Hepatocyte (in vitro differentiated cells): ENCODE measurements around the gene TNFRSF12A.

Experiments
- EZH2 ChIP-seq: fragments of 200-600 bp; sonication (generic); IDR thresholded peaks from 2 replicates; pipeline ENCODE4 v1.6.1; 2016; ENCODE audit warnings: antibody characterized with exemption, mild to moderate bottlenecking, borderline replicate concordance
- TF ChIP-seq, protein P1 (sequence below): fragments of 200-600 bp; sonication (generic); IDR thresholded peaks from 2 replicates; pipeline ENCODE4 v1.5.1; 2016; ENCODE audit warnings: antibody characterized with exemption, mild to moderate bottlenecking; ENCODE audit not compliant: poor library complexity

DNA sequence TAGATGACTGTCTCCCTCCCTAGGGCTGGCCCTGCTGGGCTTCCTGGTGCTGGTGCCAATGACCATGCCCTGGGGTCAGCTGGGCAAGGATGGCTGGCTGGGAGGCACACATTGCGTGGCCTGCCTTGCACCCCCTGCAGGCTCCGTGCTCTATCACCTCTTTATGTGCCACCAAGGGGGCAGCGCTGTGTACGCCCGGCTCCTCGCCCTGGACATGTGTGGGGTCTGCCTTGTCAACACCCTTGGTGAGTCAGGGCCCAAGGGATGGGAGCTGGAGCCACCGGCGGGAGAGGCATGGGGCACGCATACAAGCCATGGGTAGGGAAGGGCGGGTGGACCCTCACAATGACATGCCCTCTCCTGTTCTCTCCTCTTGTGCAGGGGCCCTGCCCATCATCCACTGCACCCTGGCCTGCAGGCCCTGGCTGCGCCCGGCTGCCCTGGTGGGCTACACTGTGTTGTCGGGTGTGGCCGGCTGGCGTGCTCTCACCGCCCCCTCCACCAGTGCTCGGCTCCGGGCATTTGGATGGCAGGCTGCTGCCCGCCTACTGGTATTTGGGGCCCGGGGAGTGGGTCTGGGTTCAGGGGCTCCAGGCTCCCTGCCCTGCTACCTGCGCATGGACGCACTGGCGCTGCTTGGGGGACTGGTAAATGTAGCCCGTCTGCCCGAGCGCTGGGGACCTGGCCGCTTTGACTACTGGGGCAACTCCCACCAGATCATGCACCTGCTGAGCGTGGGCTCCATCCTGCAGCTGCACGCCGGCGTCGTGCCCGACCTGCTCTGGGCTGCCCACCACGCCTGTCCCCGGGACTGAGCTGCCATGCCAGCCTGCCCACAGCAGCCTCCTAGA, 48.8 kb upstream of the TNFRSF12A start:
- TF ChIP-seq, protein P1, sequence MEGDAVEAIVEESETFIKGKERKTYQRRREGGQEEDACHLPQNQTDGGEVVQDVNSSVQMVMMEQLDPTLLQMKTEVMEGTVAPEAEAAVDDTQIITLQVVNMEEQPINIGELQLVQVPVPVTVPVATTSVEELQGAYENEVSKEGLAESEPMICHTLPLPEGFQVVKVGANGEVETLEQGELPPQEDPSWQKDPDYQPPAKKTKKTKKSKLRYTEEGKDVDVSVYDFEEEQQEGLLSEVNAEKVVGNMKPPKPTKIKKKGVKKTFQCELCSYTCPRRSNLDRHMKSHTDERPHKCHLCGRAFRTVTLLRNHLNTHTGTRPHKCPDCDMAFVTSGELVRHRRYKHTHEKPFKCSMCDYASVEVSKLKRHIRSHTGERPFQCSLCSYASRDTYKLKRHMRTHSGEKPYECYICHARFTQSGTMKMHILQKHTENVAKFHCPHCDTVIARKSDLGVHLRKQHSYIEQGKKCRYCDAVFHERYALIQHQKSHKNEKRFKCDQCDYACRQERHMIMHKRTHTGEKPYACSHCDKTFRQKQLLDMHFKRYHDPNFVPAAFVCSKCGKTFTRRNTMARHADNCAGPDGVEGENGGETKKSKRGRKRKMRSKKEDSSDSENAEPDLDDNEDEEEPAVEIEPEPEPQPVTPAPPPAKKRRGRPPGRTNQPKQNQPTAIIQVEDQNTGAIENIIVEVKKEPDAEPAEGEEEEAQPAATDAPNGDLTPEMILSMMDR: no peak
- no peak for TF ChIP-seq EZH2
